Kidney epithelial cell (primary cell): ENCODE results near the gene ABTB2. TPM values are rescaled to one million over a fixed set of nuclear protein-coding genes. Genes with fewer than 3 reads are reported as not detected.
A peak's percentile ranks its signal among the peaks of the same experiment; 100 is the strongest.

Source experiments
- DNase-seq: peaks from one replicate; pipeline ENCODE4 v3.0.0-alpha.2; 2010; ENCODE audit warnings: low read depth
- H3K27me3 ChIP-seq: 2 replicates; pipeline ENCODE4 v1.6.0; 2011; ENCODE audit warnings: low read length; ENCODE audit not compliant: control insufficient read depth, insufficient read depth
- H3K36me3 ChIP-seq: 2 replicates; pipeline ENCODE4 v1.5.1; 2011; ENCODE audit warnings: low read length; ENCODE audit not compliant: control insufficient read depth, insufficient read depth
- H3K4me3 ChIP-seq: 2 replicates; pipeline ENCODE4 v1.5.1; 2011; ENCODE audit warnings: low read depth, mild to moderate bottlenecking, control low read depth, low read length
- CTCF ChIP-seq: IDR thresholded peaks from 2 replicates; pipeline ENCODE4 v1.5.1; 2011; ENCODE audit warnings: mild to moderate bottlenecking, moderate library complexity, low read length, control low read depth, inconsistent platforms; ENCODE audit not compliant: insufficient read depth, poor library complexity, severe bottlenecking
- total RNA-seq: library from RNA; depleted of rRNA; stranded (reverse); fragments of >200 nt; gene quantifications from 2 replicates; pipeline ENCODE4 v1.2.3, GENCODE V29; 2015

ABTB2 gene
- 26.8 and 27.7 TPM in 2 replicates for total RNA-seq

- peak; percentile 82 for DNase-seq
- no peaks in the 10 kb centered on the region for H3K36me3 ChIP-seq
- no peak for TF ChIP-seq CTCF
- no peaks in the 10 kb centered on the region for H3K27me3 ChIP-seq
- peak within 1 kb of the TSS; percentile 75 for H3K4me3 ChIP-seq
These were observed at the start of gene ABTB2 for GRCh38 chr11:34357701-34358257. Gene ABTB2, minus strand, starts transcription at chr11:34358010.

GRCh38 chr11:34407121-34407813 lies 49.5 kb upstream of the ABTB2 start:
- Histone ChIP-seq H3K36me3 (no peaks in the 10 kb centered on the region), H3K4me3 (no peak overlapping the region), H3K27me3 (no peaks in the 10 kb centered on the region)
- no peak for DNase-seq
- no peak for TF ChIP-seq CTCF

GRCh38 chr11:34406413-34406812 lies 48.6 kb upstream of the ABTB2 start:
- Histone ChIP-seq H3K36me3 (no peaks in the 10 kb centered on the region), H3K27me3 (no peaks in the 10 kb centered on the region), H3K4me3 (no peak overlapping the region)
- DNase-seq = no peak
- TF ChIP-seq CTCF = no peak

- H3K4me3 ChIP-seq = no peak overlapping the region
- no peak for DNase-seq
- H3K27me3 ChIP-seq = no peaks in the 10 kb centered on the region
- no peaks in the 10 kb centered on the region for H3K36me3 ChIP-seq
- TF ChIP-seq CTCF = no peak
These were observed 47.5 kb upstream of the ABTB2 start for GRCh38 chr11:34405079-34405858.

- no peak overlapping the region for H3K4me3 ChIP-seq
- TF ChIP-seq CTCF = no peak
- no peaks in the 10 kb centered on the region for H3K36me3 ChIP-seq
- no peak for DNase-seq
- H3K27me3 ChIP-seq = no peaks in the 10 kb centered on the region
These were observed 46.5 kb upstream of the ABTB2 start for GRCh38 chr11:34404280-34404679.
